GM13976 (cell line): ENCODE measurements around the gene RUNDC3A.

Source experiments
- DNase-seq: peaks from one replicate; pipeline ENCODE4 v3.0.0; 2012; ENCODE audit warnings: low spot score
- in situ Hi-C: fragments of 300-500 bp; cut with MboI; formaldehyde crosslinking; loops from one replicate; pipeline ENCODE4 v1.12.0; 2022; ENCODE audit warnings: low sequenced_read_pairs, mixed read lengths, inconsistent platforms; ENCODE audit not compliant: unreplicated experiment
- TF ChIP-seq, protein P1 (sequence below): IDR thresholded peaks from 2 replicates; pipeline ENCODE4 v1.5.1; 2012; ENCODE audit warnings: borderline replicate concordance, mild to moderate bottlenecking; ENCODE audit not compliant: insufficient read depth; ENCODE audit errors: extremely low read depth, missing control alignments, control extremely low read depth

Gene RUNDC3A

DNA sequence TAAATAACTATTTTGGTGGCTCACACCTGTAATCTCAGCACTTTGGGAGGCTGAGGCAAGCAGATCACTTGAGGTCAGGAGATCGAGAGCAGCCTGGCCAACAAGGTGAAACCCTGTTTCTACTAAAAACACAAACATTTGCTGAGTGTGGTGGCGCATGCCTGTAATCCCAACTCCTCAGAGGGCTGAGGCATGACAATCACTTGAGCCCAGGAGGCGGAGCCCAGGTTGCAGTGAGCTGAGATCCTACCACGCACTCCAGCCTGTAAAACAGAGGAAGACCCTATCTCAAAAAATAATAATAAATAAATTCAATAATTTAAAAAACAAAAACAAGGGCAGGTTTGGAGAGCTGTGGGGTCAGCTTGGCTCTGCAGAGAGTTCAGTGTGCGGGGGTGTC is 34.8 kb upstream of the RUNDC3A start:
- DNase-seq, result no peak
- TF ChIP-seq, protein P1, sequence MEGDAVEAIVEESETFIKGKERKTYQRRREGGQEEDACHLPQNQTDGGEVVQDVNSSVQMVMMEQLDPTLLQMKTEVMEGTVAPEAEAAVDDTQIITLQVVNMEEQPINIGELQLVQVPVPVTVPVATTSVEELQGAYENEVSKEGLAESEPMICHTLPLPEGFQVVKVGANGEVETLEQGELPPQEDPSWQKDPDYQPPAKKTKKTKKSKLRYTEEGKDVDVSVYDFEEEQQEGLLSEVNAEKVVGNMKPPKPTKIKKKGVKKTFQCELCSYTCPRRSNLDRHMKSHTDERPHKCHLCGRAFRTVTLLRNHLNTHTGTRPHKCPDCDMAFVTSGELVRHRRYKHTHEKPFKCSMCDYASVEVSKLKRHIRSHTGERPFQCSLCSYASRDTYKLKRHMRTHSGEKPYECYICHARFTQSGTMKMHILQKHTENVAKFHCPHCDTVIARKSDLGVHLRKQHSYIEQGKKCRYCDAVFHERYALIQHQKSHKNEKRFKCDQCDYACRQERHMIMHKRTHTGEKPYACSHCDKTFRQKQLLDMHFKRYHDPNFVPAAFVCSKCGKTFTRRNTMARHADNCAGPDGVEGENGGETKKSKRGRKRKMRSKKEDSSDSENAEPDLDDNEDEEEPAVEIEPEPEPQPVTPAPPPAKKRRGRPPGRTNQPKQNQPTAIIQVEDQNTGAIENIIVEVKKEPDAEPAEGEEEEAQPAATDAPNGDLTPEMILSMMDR, result no peak
- in situ Hi-C loops, result no loop called here

DNA sequence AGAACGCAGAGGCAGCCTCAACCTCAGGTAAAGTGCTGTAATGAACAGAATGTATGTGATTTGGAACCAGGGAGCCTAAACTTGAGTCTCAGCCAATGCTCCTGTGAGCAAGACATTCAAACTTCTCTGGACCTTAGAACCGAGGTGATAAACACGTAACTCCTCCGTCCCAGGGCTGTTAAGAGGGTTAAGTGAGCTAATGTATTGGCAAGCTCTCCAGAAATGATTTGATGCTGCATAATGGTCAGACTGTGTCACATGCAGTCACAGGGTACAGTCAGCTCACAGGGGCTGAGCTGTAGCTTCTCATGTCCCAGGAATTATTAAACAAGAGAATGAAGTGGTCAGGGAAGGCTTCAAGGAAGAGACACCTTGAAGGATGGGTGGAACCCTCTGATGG is 30.4 kb upstream of the RUNDC3A start:
- in situ Hi-C loops, result no loop called here
- DNase-seq, result peak; percentile 4
- TF ChIP-seq, protein P1, result no peak

GRCh38 chr17:44279346-44279665 is 29.1 kb upstream of the RUNDC3A start:
- TF ChIP-seq, protein P1, result no peak
- in situ Hi-C loops, result no loop called here

DNA sequence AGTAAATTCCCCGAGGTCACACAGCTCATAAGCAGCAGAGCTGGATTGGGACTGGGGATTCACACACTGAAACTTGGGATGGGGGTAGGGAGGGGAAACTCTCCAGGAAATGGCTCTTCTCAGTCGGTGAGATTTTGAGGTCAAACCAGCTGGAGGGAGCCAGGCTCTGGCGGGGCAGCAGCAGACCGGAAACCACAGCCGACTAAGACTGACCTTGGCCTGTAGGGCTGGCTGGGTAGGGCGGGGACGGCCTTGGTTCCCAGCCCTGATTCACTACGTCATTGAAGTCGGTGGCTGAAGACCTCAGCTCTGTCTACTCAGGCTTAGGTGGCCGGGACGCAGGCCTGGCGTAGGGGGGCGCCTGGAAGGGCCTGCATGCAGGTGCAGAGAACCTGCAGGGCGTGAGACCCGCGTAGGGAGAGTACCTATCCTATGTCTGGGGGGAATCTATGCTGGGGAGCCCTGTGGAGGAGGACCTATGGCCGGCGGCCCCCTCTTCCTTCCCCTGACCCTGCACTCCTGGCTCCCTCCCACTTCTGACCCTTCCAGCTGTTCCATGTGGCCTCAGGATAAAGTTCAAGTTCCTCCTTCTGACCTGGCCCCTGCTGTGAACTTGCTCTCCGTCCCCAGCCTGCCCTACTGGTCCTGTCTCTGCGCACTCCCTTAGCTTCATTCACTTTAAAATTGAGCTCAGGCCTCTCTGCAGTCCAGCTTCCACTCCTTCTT is 28.6 kb upstream of the RUNDC3A start:
- DNase-seq, result peak; percentile 89
- in situ Hi-C loops, result no loop called here
- TF ChIP-seq, protein P1, result no peak

More at GRCh38 chr17:44279346-44279665, 29.1 kb upstream of the RUNDC3A start:
- DNase-seq, result no peak

- in situ Hi-C loops, result no loop called here
- TF ChIP-seq, protein P1, result no peak
- DNase-seq, result no peak
Measured at GRCh38 chr17:44280392-44280937, 27.9 kb upstream of the RUNDC3A start.

DNA sequence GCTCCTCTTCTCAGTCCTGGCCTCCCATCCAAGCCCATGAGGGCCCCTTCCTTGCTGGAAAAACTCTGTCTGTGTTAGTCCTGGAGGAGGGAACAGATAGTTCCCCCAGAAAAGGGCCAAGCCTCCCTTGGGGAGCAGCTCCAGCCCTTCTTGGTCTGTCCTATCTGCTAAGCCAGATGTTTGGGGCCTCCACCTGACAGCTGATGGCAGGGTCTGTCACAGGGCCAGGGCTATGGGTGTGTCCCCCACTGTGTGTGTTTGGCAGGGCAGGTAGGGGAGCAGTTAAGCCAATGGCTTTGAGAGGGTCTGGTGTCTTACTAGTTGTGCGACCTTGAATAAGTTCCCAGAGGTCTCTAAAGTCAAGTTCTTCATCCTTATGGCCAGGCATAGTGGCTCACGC is 26.8 kb upstream of the RUNDC3A start:
- no peak for DNase-seq
- in situ Hi-C loops, result no loop called here
- TF ChIP-seq, protein P1, result no peak
